Heart right ventricle (tissue), 16 donors: ENCODE results near the gene PDILT. TPM values are rescaled to one million over a fixed set of nuclear protein-coding genes. Genes with fewer than 3 reads are reported as not detected.

ENCODE experiments used
- ATAC-seq, 8 donors: fragments of 200-7000 bp; cut with Tn5 transposase; one replicate each; pipeline ENCODE4 v1.9.1; 2020; ENCODE audit warnings: mild to moderate bottlenecking in 8 of 8, moderate library complexity in 8 of 8, moderate number of reproducible peaks in 1 of 8
- DNase-seq, 2 donors: peaks; one replicate each; pipeline ENCODE4 v3.0.0-alpha.2; 2020
- H3K27ac ChIP-seq, 10 donors: fragments of 200-600 bp; sonication (generic) in 2 of 10; one replicate each; pipeline versions ENCODE4 v1.5.0 to v1.8.0; 2020 to 2022; ENCODE audit warnings: mild to moderate bottlenecking in 3 of 10
- H3K27me3 ChIP-seq, 7 donors: fragments of 200-600 bp; one replicate each; pipeline ENCODE4 v1.8.0; 2021 to 2022; ENCODE audit warnings: mild to moderate bottlenecking in 2 of 7
- H3K36me3 ChIP-seq, 9 donors: fragments of 200-600 bp; sonication (generic) in 1 of 9; one replicate each; pipeline versions ENCODE4 v1.5.0 to v1.8.0; 2020 to 2022; ENCODE audit warnings: mild to moderate bottlenecking in 2 of 9
- H3K4me1 ChIP-seq, 9 donors: fragments of 200-600 bp; sonication (generic) in 1 of 9; one replicate each; pipeline versions ENCODE4 v1.5.0 to v1.8.0; 2020 to 2022; ENCODE audit warnings: mild to moderate bottlenecking in 4 of 9
- H3K4me3 ChIP-seq, 10 donors: fragments of 200-600 bp; sonication (generic) in 2 of 10; one replicate each; pipeline versions ENCODE4 v1.5.0 to v1.8.0; 2020 to 2022; ENCODE audit warnings: mild to moderate bottlenecking in 7 of 10, moderate library complexity in 2 of 10
- H3K9me3 ChIP-seq, 11 donors: fragments of 200-600 bp in 10 of 11; sonication (generic) in 2 of 11; one replicate each; pipeline versions ENCODE4 v1.5.0 to v1.8.0; 2013 to 2022; ENCODE audit warnings: mild to moderate bottlenecking in 2 of 11, control low read depth in 1 of 11, moderate library complexity in 1 of 11
- CTCF ChIP-seq, 9 donors: fragments of 200-600 bp; sonication (generic) in 2 of 9; IDR thresholded peaks; one replicate each; pipeline versions ENCODE4 v1.5.0 to v1.8.0; 2021 to 2022; ENCODE audit warnings: antibody characterized with exemption in 9 of 9, mild to moderate bottlenecking in 5 of 9, moderate library complexity in 1 of 9
- WGBS, 2 donors: extraction: QIAGEN DNeasy Blood & Tissue Kit; methylation state at CpG; one replicate each; pipeline ENCODE4 v1.1.7; 2013; ENCODE audit warnings: inconsistent platforms in 1 of 2; 5-methylcytosine and 5-hydroxymethylcytosine counted together
- intact Hi-C, 10 donors: fragments of 100-400 bp; cut with DNase I; formaldehyde crosslinking; loops; one replicate each; pipeline versions ENCODE4 v1.11.1 to v1.14.2; 2022
- polyA plus RNA-seq, 2 donors: library from polyadenylated mRNA; stranded (reverse); fragments of 200-250 nt; gene quantifications; one replicate each; pipeline ENCODE4 v1.2.3, GENCODE V29; 2013
- total RNA-seq, 10 donors: library from RNA; stranded (reverse); fragmentation: NEBNext Ultra II Directional in 3 of 10; extraction: Animal tissue kit (Norgen Biotek cat#: 25700) in 3 of 10; gene quantifications; one replicate each; pipeline versions ENCODE4 v1.2.1 to v1.2.4, GENCODE V29; 2021 to 2023
- donor health status: Arrhythmogenic right ventricular cardiomyopathy.
- donor health status: ischemic (EF 13 %, LVEDD 7.1; RV severe dilation, severe dysfunction).
- donor health status: healthy with polysubstance abuse.
- donor health status: DM: no; HTN: yes; CAD: no.
- donor health status: DM: no; HTN: no; CAD: no.
- donor health status: ischemic (EF 25% LVEDD 6.9; RV normal size, moderate dysfunction).
- donor health status: ischemic (EF 25% LVEDD 5.7; RV mildly dilated, moderate dysfunction).
- donor health status: healthy.
- donor health status: DM: yes; HTN: yes; CAD: no.
- donor health status: Ischemic cardiomyopathy.
- donor health status: ischemic (EF 35%, LVEDD 5.7; RV mildly dilated, moderate dysfunction).
- donor health status: nonischemic (EF 11% LVEDD 7.7; RV severe dilation, severe dysfunction).
- donor health status: DM: yes; HTN: yes; CAD: no.
- donor health status: PGD.
- donor health status: ischemic (EF 29% LVEDD 5.4; RV normal size, mild dysfunction).
- donor health status: nonischemic (EF 23%, LVEDD 6.1; RV moderate dilation, normal function).

Gene PDILT
- total and polyA plus RNA-seq, 12 donors = not detected

- ATAC-seq = no peak
- peaks cover 0 to 23% (median 5%) of the 10 kb centered on the region in 7 donors for H3K27me3 ChIP-seq
- no peak overlapping the region for H3K4me3 ChIP-seq
- H3K27ac ChIP-seq = no peak overlapping the region
- H3K4me1 ChIP-seq = peaks cover 0 to 3% (median 0%) of the 10 kb centered on the region in 9 donors
- no peaks in the 10 kb centered on the region for H3K9me3 ChIP-seq
- WGBS, 2 donors = 52 to 57% methylated on average over 3 of the region's 3 CpGs
- TF ChIP-seq CTCF (IDR thresholded peaks at IDR 0.05) = no peak
- intact Hi-C loops = loop anchor here in 3 of 10 donors (5.0 to 10.0 kb wide), 2 partner anchors 473 to 776 kb away; no protein-coding TSS in a partner anchor
- no peaks in the 10 kb centered on the region for H3K36me3 ChIP-seq
- no peak for DNase-seq
Observed at GRCh38 chr16:20380782-20381181, 23.8 kb downstream of the PDILT start.

- no peaks in the 10 kb centered on the region for H3K4me1 ChIP-seq
- WGBS, 2 donors = 78 to 85% methylated on average over 5 of the region's 5 CpGs
- intact Hi-C loops = no loop called here
- no peak overlapping the region for H3K4me3 ChIP-seq
- peaks cover 0 to 33% (median 9%) of the 10 kb centered on the region in 7 donors for H3K27me3 ChIP-seq
- ATAC-seq = no peak
- no peak for DNase-seq
- no peaks in the 10 kb centered on the region for H3K36me3 ChIP-seq
- H3K27ac ChIP-seq = no peak overlapping the region
- no peak for TF ChIP-seq CTCF (IDR thresholded peaks at IDR 0.05)
- peaks cover 0 to 8% (median 0%) of the 10 kb centered on the region in 11 donors for H3K9me3 ChIP-seq
Observed at GRCh38 chr16:20377181-20377580, 27.4 kb downstream of the PDILT start.

GRCh38 chr16:20372701-20373100 is 31.8 kb downstream of the PDILT start:
- peaks cover 0 to 8% (median 0%) of the 10 kb centered on the region in 11 donors for H3K9me3 ChIP-seq
- H3K27ac ChIP-seq = no peak overlapping the region
- H3K27me3 ChIP-seq = peaks cover 0 to 27% (median 8%) of the 10 kb centered on the region in 7 donors
- 73 to 85% methylated on average over 5 of the region's 5 CpGs for WGBS, 2 donors
- H3K4me3 ChIP-seq = no peak overlapping the region
- ATAC-seq (no peak), DNase-seq (no peak)
- H3K36me3 ChIP-seq = no peaks in the 10 kb centered on the region
- no peaks in the 10 kb centered on the region for H3K4me1 ChIP-seq
- intact Hi-C loops = no loop called here
- TF ChIP-seq CTCF (IDR thresholded peaks at IDR 0.05) = no peak

- H3K9me3 ChIP-seq = peaks cover 0 to 8% (median 0%) of the 10 kb centered on the region in 11 donors
- no peak overlapping the region for H3K27ac ChIP-seq
- WGBS, 2 donors = 61 to 68% methylated on average over 9 of the region's 9 CpGs
- no peak for ATAC-seq
- intact Hi-C loops = loop anchor here in 1 of 10 donors (5.0 kb wide), 1 partner anchor 642 kb away; no protein-coding TSS in a partner anchor
- no peak overlapping the region for H3K4me3 ChIP-seq
- no peaks in the 10 kb centered on the region for H3K4me1 ChIP-seq
- no peak for DNase-seq
- peaks cover 0 to 39% (median 13%) of the 10 kb centered on the region in 7 donors for H3K27me3 ChIP-seq
- no peaks in the 10 kb centered on the region for H3K36me3 ChIP-seq
- no peak for TF ChIP-seq CTCF (IDR thresholded peaks at IDR 0.05)
Observed at GRCh38 chr16:20369452-20370054, 35.0 kb downstream of the PDILT start.
